Measurements from ENCODE around the gene FBLN2. TPM values are rescaled to one million over a fixed set of nuclear protein-coding genes. Genes with fewer than 3 reads are reported as not detected.

Gene FBLN2
- total RNA-seq, 2 donors from 2014 or later = 10.5 to 24.1 TPM

GRCh38 chr3:13662238-13662847 lies 113.4 kb downstream of the FBLN2 start:
- Histone ChIP-seq H3K27me3 (no peaks in the 10 kb centered on the region), H3K9me3 (no peaks in the 10 kb centered on the region), H3K27ac (no peak overlapping the region), H3K9ac (ENCODE audit: low read depth in 2 of 2, low read length in 2 of 2) (no peak overlapping the region), H3K4me3 (no peak overlapping the region), H3K4me1 (no peaks in the 10 kb centered on the region), H3K36me3 (no peaks in the 10 kb centered on the region)
- intact Hi-C loops (cut with DNase I) = no loop called here
- no peak for TF ChIP-seq CTCF (IDR thresholded peaks at IDR 0.05)
- no peak for DNase-seq

GRCh38 chr3:13663781-13664535 lies 115.0 kb downstream of the FBLN2 start:
- Histone ChIP-seq H3K4me3 (no peak overlapping the region), H3K9me3 (no peaks in the 10 kb centered on the region), H3K27ac (no peak overlapping the region), H3K27me3 (no peaks in the 10 kb centered on the region), H3K4me1 (no peaks in the 10 kb centered on the region), H3K36me3 (no peaks in the 10 kb centered on the region), H3K9ac (ENCODE audit: low read depth in 2 of 2, low read length in 2 of 2) (no peak overlapping the region)
- no peak for TF ChIP-seq CTCF (IDR thresholded peaks at IDR 0.05)
- no peak for DNase-seq
- intact Hi-C loops (cut with DNase I) = no loop called here

GRCh38 chr3:13665582-13666226 lies 116.8 kb downstream of the FBLN2 start:
- Histone ChIP-seq H3K27ac (no peak overlapping the region), H3K27me3 (no peaks in the 10 kb centered on the region), H3K36me3 (no peaks in the 10 kb centered on the region), H3K9me3 (no peaks in the 10 kb centered on the region), H3K4me3 (no peak overlapping the region), H3K4me1 (no peaks in the 10 kb centered on the region), H3K9ac (ENCODE audit: low read depth in 2 of 2, low read length in 2 of 2) (no peak overlapping the region)
- no peak for TF ChIP-seq CTCF (IDR thresholded peaks at IDR 0.05)
- intact Hi-C loops (cut with DNase I) = no loop called here
- DNase-seq = no peak

- no peak for TF ChIP-seq CTCF (IDR thresholded peaks at IDR 0.05)
- intact Hi-C loops (cut with DNase I) = no loop called here
- Histone ChIP-seq H3K4me3 (no peak overlapping the region), H3K36me3 (no peaks in the 10 kb centered on the region), H3K9ac (ENCODE audit: low read depth in 2 of 2, low read length in 2 of 2) (no peak overlapping the region), H3K27ac (no peak overlapping the region), H3K27me3 (no peaks in the 10 kb centered on the region), H3K4me1 (no peaks in the 10 kb centered on the region), H3K9me3 (no peaks in the 10 kb centered on the region)
- no peak for DNase-seq
Observed at GRCh38 chr3:13666227-13666619, 117.3 kb downstream of the FBLN2 start.

- no peak for TF ChIP-seq CTCF (IDR thresholded peaks at IDR 0.05)
- H3K9ac ChIP-seq (ENCODE audit: low read depth in 2 of 2, low read length in 2 of 2) = no peak overlapping the region
- no peak overlapping the region for H3K27ac ChIP-seq
- H3K4me1 ChIP-seq = no peaks in the 10 kb centered on the region
- no peaks in the 10 kb centered on the region for H3K9me3 ChIP-seq
- H3K36me3 ChIP-seq = no peaks in the 10 kb centered on the region
- DNase-seq = no peak
- H3K27me3 ChIP-seq = no peaks in the 10 kb centered on the region
- intact Hi-C loops (cut with DNase I) = no loop called here
- no peak overlapping the region for H3K4me3 ChIP-seq
Observed at GRCh38 chr3:13666781-13667709, 118.1 kb downstream of the FBLN2 start.
